Esophagus muscularis mucosa (tissue), 3 donors: Measurements from ENCODE around the gene DUSP7.

Source experiments
- POLR2A ChIP-seq: fragments of 450-650 bp; IDR thresholded peaks from one replicate; pipeline ENCODE4 v1.6.1; 2017; ENCODE audit warnings: antibody characterized with exemption, moderate library complexity, mild to moderate bottlenecking, low read depth
- POLR2AphosphoS5 ChIP-seq, 2 donors: sonication (generic); formaldehyde crosslinking; IDR thresholded peaks; one replicate each; pipeline ENCODE4 v1.6.1; 2017; ENCODE audit warnings: antibody characterized with exemption in 2 of 2
- TF ChIP-seq, protein P1 (sequence below), 3 experiments: fragments of 200-600 bp in 2 of 3; fragments of 450-650 bp in 1 of 3; sonication (generic) in 2 of 3; IDR thresholded peaks; one replicate each; pipeline ENCODE4 v1.5.1; 2017 to 2019; ENCODE audit warnings: antibody characterized with exemption in 3 of 3, mild to moderate bottlenecking in 2 of 3, moderate library complexity in 1 of 3

DNA sequence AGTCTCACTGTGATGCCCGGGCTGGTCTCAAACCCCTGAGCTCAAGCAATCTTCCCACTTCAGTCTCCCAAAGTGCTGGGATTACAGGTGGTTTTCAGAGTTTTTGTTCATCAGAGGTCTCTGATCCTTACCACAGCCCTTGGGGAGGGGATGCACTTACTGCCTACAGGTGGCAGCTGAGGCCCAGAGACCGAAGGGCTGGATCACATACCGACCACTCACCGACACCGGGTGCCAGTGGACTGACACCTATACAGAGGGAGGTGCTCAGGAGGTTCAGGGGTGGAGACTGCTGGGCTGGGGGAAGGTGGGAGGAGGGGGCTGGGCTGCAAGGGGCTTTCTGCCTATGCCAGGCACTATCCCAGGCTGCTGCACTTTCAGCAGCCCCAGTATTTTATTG is 19.5 kb downstream of the DUSP7 start:
- TF ChIP-seq POLR2AphosphoS5 (IDR thresholded peaks at IDR 0.05), result no peak
- TF ChIP-seq POLR2A, result no peak
- TF ChIP-seq, protein P1, sequence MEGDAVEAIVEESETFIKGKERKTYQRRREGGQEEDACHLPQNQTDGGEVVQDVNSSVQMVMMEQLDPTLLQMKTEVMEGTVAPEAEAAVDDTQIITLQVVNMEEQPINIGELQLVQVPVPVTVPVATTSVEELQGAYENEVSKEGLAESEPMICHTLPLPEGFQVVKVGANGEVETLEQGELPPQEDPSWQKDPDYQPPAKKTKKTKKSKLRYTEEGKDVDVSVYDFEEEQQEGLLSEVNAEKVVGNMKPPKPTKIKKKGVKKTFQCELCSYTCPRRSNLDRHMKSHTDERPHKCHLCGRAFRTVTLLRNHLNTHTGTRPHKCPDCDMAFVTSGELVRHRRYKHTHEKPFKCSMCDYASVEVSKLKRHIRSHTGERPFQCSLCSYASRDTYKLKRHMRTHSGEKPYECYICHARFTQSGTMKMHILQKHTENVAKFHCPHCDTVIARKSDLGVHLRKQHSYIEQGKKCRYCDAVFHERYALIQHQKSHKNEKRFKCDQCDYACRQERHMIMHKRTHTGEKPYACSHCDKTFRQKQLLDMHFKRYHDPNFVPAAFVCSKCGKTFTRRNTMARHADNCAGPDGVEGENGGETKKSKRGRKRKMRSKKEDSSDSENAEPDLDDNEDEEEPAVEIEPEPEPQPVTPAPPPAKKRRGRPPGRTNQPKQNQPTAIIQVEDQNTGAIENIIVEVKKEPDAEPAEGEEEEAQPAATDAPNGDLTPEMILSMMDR (IDR thresholded peaks at IDR 0.05), result no peak
